Activated CD8-positive, alpha-beta memory T cell treated with anti-CD3 and anti-CD28 coated beads, Interleukin-2, amount 50 U/mL, for 24 hours (primary cell): ENCODE results near the gene TANGO6.
"Not testable (repeated sequence)": the region's sequence is repeated elsewhere in the genome, so short reads cannot be mapped to it uniquely, and the experiment has no call there.

ENCODE experiments used
- DNase-seq: peaks from one replicate; pipeline ENCODE4 v3.0.0-alpha.2; 2020; ENCODE audit errors: extremely low read depth

Gene TANGO6

GRCh38 chr16:69005641-69006355, 162.5 kb downstream of the TANGO6 start:
- DNase-seq: no peak

GRCh38 chr16:69012906-69013305, 169.6 kb downstream of the TANGO6 start:
- no peak for DNase-seq

GRCh38 chr16:69013991-69014390, 170.7 kb downstream of the TANGO6 start:
- DNase-seq: no peak

GRCh38 chr16:69014811-69015210, 171.5 kb downstream of the TANGO6 start:
- DNase-seq: no peak

- no peak for DNase-seq
These were observed 173.9 kb downstream of the TANGO6 start for GRCh38 chr16:69017036-69017783.

GRCh38 chr16:69019811-69020210, 176.5 kb downstream of the TANGO6 start:
- no peak for DNase-seq

GRCh38 chr16:69029121-69029520, 185.8 kb downstream of the TANGO6 start:
- DNase-seq: no peak

GRCh38 chr16:69031877-69032301, 188.6 kb downstream of the TANGO6 start:
- DNase-seq: no peak

- no peak for DNase-seq
These were observed 190.0 kb downstream of the TANGO6 start for GRCh38 chr16:69033151-69033949.

- DNase-seq: no peak
These were observed 192.0 kb downstream of the TANGO6 start for GRCh38 chr16:69035375-69035774.

GRCh38 chr16:69036399-69037091, 193.2 kb downstream of the TANGO6 start:
- DNase-seq: no peak

GRCh38 chr16:69037373-69038160, 194.2 kb downstream of the TANGO6 start:
- DNase-seq: no peak

GRCh38 chr16:69039333-69039941, 196.1 kb downstream of the TANGO6 start:
- no peak for DNase-seq

GRCh38 chr16:69040144-69040909, 197.0 kb downstream of the TANGO6 start:
- DNase-seq: no peak

GRCh38 chr16:69048328-69049120, 205.2 kb downstream of the TANGO6 start:
- DNase-seq: no peak

GRCh38 chr16:69049146-69049545, 205.8 kb downstream of the TANGO6 start:
- DNase-seq: no peak

- no peak for DNase-seq
These were observed 206.5 kb downstream of the TANGO6 start for GRCh38 chr16:69049603-69050375.

- not testable (repeated sequence) for DNase-seq
These were observed 208.1 kb downstream of the TANGO6 start for GRCh38 chr16:69051517-69051830.
